Fibroblast of lung (primary cell): ENCODE measurements around the gene GPR26. TPM values are rescaled to one million over a fixed set of nuclear protein-coding genes. Genes with fewer than 3 reads are reported as not detected.

Experiments used
- DNase-seq, 2 donors: peaks; one replicate each; pipeline versions ENCODE4 v3.0.0 to v3.0.0-alpha.2; 2010; ENCODE audit warnings: low read depth in 2 of 2
- H2AFZ ChIP-seq: 2 replicates; pipeline ENCODE4 v1.5.1; 2012; ENCODE audit warnings: low read length, control low read depth, inconsistent platforms
- H3K27ac ChIP-seq: 2 replicates; pipeline ENCODE4 v1.5.1; 2011; ENCODE audit warnings: low read length, control low read depth; ENCODE audit not compliant: insufficient read depth
- H3K27me3 ChIP-seq: 2 replicates; pipeline ENCODE4 v1.5.1; 2011; ENCODE audit warnings: mild to moderate bottlenecking, low read length; ENCODE audit not compliant: control insufficient read depth, insufficient read depth
- H3K36me3 ChIP-seq: 2 replicates; pipeline ENCODE4 v1.5.1; 2011; ENCODE audit warnings: low read length; ENCODE audit not compliant: control insufficient read depth, insufficient read depth
- H3K4me1 ChIP-seq: 2 replicates; pipeline ENCODE4 v1.5.1; 2011; ENCODE audit warnings: low read length; ENCODE audit not compliant: control insufficient read depth, insufficient read depth; ENCODE audit errors: extremely low read depth
- H3K4me2 ChIP-seq: 2 replicates; pipeline ENCODE4 v1.5.1; 2011; ENCODE audit warnings: low read length, control low read depth; ENCODE audit not compliant: insufficient read depth; ENCODE audit errors: extremely low read depth
- H3K4me3 ChIP-seq, 4 experiments: fragments of 200-600 bp in 1 of 4; sonication (generic) in 1 of 4; replicated peaks in 1 of 4; 2 replicates each; pipeline ENCODE4 v1.5.1; 2011 to 2016; ENCODE audit warnings: low read length in 4 of 4, low read depth in 3 of 4, mild to moderate bottlenecking in 3 of 4, control low read depth in 2 of 4, inconsistent platforms in 1 of 4, mixed read lengths in 1 of 4; ENCODE audit not compliant: insufficient read depth in 1 of 4; ENCODE audit errors: control extremely low read depth in 1 of 4
- H3K79me2 ChIP-seq: 2 replicates; pipeline ENCODE4 v1.5.1; 2012; ENCODE audit warnings: mild to moderate bottlenecking, low read length, inconsistent platforms; ENCODE audit not compliant: control insufficient read depth, insufficient read depth
- H3K9ac ChIP-seq: 2 replicates; pipeline ENCODE4 v1.5.1; 2011; ENCODE audit warnings: mild to moderate bottlenecking, low read length, control low read depth; ENCODE audit not compliant: insufficient read depth
- H3K9me3 ChIP-seq: 2 replicates; pipeline ENCODE4 v1.5.1; 2012; ENCODE audit warnings: low read depth, low read length; ENCODE audit not compliant: control insufficient read depth, insufficient read depth
- H4K20me1 ChIP-seq: 2 replicates; pipeline ENCODE4 v1.5.1; 2011; ENCODE audit warnings: low read length; ENCODE audit not compliant: control insufficient read depth, insufficient read depth; ENCODE audit errors: extremely low read depth
- CTCF ChIP-seq, 2 donors: IDR thresholded peaks in 1 of 2; conservative IDR thresholded peaks in 1 of 2; 1 replicate in 1 of 2; 2 replicates in 1 of 2; pipeline ENCODE4 v1.5.1; 2011 to 2012; ENCODE audit warnings: low read length in 2 of 2, control low read depth in 1 of 2, inconsistent platforms in 1 of 2, low read depth in 1 of 2, mild to moderate bottlenecking in 1 of 2
- EZH2 ChIP-seq: IDR thresholded peaks from 2 replicates; pipeline ENCODE4 v1.5.1; 2012; ENCODE audit warnings: low read length, control low read depth, mild to moderate bottlenecking; ENCODE audit errors: missing control alignments
- polyA plus RNA-seq, 2 donors: library from polyadenylated mRNA; depleted of rRNA in 1 of 2; stranded (reverse) in 1 of 2; unstranded in 1 of 2; fragments of >200 nt; gene quantifications; 2 replicates each; pipeline ENCODE4 v1.2.1, GENCODE V29; 2011 to 2012; ENCODE audit warnings: missing spikeins in 1 of 2
- total RNA-seq: library from RNA; depleted of rRNA; stranded (reverse); fragments of >200 nt; gene quantifications from 2 replicates; pipeline ENCODE4 v1.2.1, GENCODE V29; 2014

The GPR26 gene
- total and polyA plus RNA-seq, 2 donors (not counting 1 experiment from before 2014, with no cell fraction given), result not detected

DNA sequence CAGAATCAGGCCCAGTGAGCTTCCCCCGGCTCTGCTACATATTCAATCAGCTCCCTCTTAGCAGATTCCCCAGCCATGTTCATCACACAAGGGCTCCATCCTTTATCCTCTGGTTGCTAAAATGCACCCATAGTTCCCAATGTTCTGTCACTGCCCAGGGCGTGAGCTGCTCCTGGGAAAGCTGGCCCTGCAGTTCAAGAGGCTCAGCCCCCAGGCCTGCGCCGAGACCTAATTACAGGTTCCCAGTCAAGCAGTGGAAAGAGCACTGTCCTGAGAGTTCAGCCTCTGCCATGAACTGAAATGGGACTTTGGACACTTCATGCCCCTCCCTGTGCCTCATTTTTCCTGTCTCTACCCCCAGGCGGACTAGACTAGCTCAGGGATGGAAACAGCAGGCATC, 75.6 kb downstream of the GPR26 start:
- no peak overlapping the region for H3K4me3 ChIP-seq
- H3K4me2 ChIP-seq, result no peak overlapping the region
- H3K4me1 ChIP-seq, result no peaks in the 10 kb centered on the region
- H3K79me2 ChIP-seq, result no peaks in the 10 kb centered on the region
- H4K20me1 ChIP-seq, result no peaks in the 10 kb centered on the region
- no peak for DNase-seq
- H2AFZ ChIP-seq, result no peak overlapping the region
- no peaks in the 10 kb centered on the region for H3K36me3 ChIP-seq
- no peaks in the 10 kb centered on the region for H3K9me3 ChIP-seq
- no peaks in the 10 kb centered on the region for H3K27me3 ChIP-seq
- H3K27ac ChIP-seq, result no peak overlapping the region
- no peak overlapping the region for H3K9ac ChIP-seq
- TF ChIP-seq EZH2 (no peak), CTCF (conservative IDR thresholded peaks at IDR 0.05 in 1 of 2, IDR thresholded peaks at IDR 0.05 in 1 of 2; ENCODE audit: low read depth in 1 of 2, low read length in 2 of 2) (no peak)

GRCh38 chr10:123742751-123743440, 76.7 kb downstream of the GPR26 start:
- no peak for DNase-seq
- Histone ChIP-seq H3K36me3 (no peaks in the 10 kb centered on the region), H4K20me1 (no peaks in the 10 kb centered on the region), H3K9ac (no peak overlapping the region), H3K27me3 (no peaks in the 10 kb centered on the region), H3K4me1 (no peaks in the 10 kb centered on the region), H2AFZ (no peak overlapping the region), H3K27ac (no peak overlapping the region), H3K4me3 (no peak overlapping the region), H3K4me2 (no peak overlapping the region), H3K79me2 (no peaks in the 10 kb centered on the region), H3K9me3 (no peaks in the 10 kb centered on the region)
- TF ChIP-seq CTCF (conservative IDR thresholded peaks at IDR 0.05 in 1 of 2, IDR thresholded peaks at IDR 0.05 in 1 of 2; ENCODE audit: low read depth in 1 of 2, low read length in 2 of 2) (no peak), EZH2 (no peak)

DNA sequence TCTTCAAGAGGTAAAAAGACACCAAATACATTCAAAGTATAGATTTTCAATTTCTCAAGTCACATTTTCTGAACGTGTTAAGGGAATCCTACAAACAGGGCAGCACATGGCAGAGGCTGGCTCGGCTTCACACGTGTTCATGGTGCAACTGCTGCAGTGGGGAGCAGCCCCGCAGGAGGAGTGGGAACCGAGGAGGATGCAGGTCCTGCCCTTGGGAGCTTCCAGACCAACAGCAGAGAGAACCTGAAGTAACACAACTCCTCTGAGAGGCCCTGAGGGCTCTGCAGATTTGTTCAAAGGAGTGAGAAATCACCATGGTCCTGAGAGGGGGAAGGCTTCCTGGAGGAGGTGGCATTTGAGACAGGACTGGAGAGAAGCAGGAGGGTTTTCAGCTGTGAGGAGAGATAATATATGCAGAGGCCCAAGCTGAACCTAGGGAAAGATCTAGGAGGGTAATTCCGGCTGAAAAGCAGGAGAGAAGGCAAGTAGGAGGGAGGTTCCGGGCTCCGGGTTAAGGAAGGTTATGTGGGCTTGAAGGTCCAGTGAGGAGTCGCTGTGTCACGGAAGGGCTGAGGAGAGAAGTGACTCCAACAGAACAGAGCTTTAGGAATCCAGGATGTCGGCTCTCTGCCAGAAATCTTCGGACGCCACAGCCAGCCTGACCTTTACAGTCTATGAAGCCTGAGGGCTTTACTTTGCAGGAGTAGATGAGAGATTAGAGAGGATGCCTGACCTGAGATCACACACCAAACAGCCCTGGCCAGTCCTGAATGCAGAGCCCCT, 77.5 kb downstream of the GPR26 start:
- no peak for DNase-seq
- Histone ChIP-seq H4K20me1 (no peaks in the 10 kb centered on the region), H2AFZ (no peak overlapping the region), H3K27me3 (no peaks in the 10 kb centered on the region), H3K4me1 (no peaks in the 10 kb centered on the region), H3K4me2 (no peak overlapping the region), H3K4me3 (no peak overlapping the region), H3K9ac (no peak overlapping the region), H3K79me2 (no peaks in the 10 kb centered on the region), H3K27ac (no peak overlapping the region), H3K9me3 (no peaks in the 10 kb centered on the region), H3K36me3 (no peaks in the 10 kb centered on the region)
- TF ChIP-seq CTCF (conservative IDR thresholded peaks at IDR 0.05 in 1 of 2, IDR thresholded peaks at IDR 0.05 in 1 of 2; ENCODE audit: low read depth in 1 of 2, low read length in 2 of 2) (no peak), EZH2 (no peak)
